HepG2 (cell line): ENCODE measurements around the gene HRCT1. TPM values are rescaled to one million over a fixed set of nuclear protein-coding genes. Genes with fewer than 3 reads are reported as not detected.

ENCODE experiments used
- ADNP ChIP-seq: sonication (generic); formaldehyde crosslinking; IDR thresholded peaks from 2 replicates; pipeline ENCODE4 v1.4.0; 2020; ENCODE audit warnings: missing genetic modification reagents
- BRCA1 ChIP-seq: sonication (generic); formaldehyde crosslinking; IDR thresholded peaks from 2 replicates; pipeline ENCODE4 v1.4.0; 2020; ENCODE audit warnings: missing genetic modification reagents
- CBX1 ChIP-seq: IDR thresholded peaks from one replicate; pipeline ENCODE4 v1.6.1; 2016; ENCODE audit warnings: antibody characterized with exemption, low read depth
- CREM ChIP-seq, 2 experiments: sonication (generic) in 1 of 2; formaldehyde crosslinking in 1 of 2; IDR thresholded peaks; 2 replicates each; pipeline versions ENCODE4 v1.4.0 to v1.6.1; 2016 to 2020; ENCODE audit warnings: antibody characterized with exemption in 1 of 2, mild to moderate bottlenecking in 1 of 2, missing genetic modification reagents in 1 of 2
- ELF4 ChIP-seq: sonication (generic); formaldehyde crosslinking; IDR thresholded peaks from 2 replicates; pipeline ENCODE4 v1.5.0; 2020; ENCODE audit warnings: missing genetic modification reagents, mild to moderate bottlenecking, moderate library complexity, borderline replicate concordance
- ELK4 ChIP-seq: sonication (generic); formaldehyde crosslinking; IDR thresholded peaks from 2 replicates; pipeline ENCODE4 v1.9.0; 2021; ENCODE audit warnings: missing genetic modification reagents, borderline replicate concordance
- GLI4 ChIP-seq: sonication (generic); formaldehyde crosslinking; IDR thresholded peaks from 2 replicates; pipeline ENCODE4 v1.5.1; 2020; ENCODE audit warnings: missing genetic modification reagents, mild to moderate bottlenecking, moderate library complexity, borderline replicate concordance
- KIAA2018 ChIP-seq: sonication (generic); formaldehyde crosslinking; IDR thresholded peaks from 2 replicates; pipeline ENCODE4 v1.5.0; 2020; ENCODE audit warnings: mild to moderate bottlenecking, missing genetic modification reagents, borderline replicate concordance
- MBD4 ChIP-seq: IDR thresholded peaks from 2 replicates; pipeline ENCODE4 v1.6.1; 2012; ENCODE audit warnings: low read length, inconsistent platforms, borderline replicate concordance
- MLLT10 ChIP-seq: sonication (generic); formaldehyde crosslinking; IDR thresholded peaks from 2 replicates; pipeline ENCODE4 v1.4.0; 2020; ENCODE audit warnings: missing genetic modification reagents
- MXD4 ChIP-seq: IDR thresholded peaks from 2 replicates; pipeline ENCODE4 v1.6.1; 2016; ENCODE audit warnings: mild to moderate bottlenecking, missing biosample characterization, missing genetic modification reagents
- NFIB ChIP-seq: sonication (generic); formaldehyde crosslinking; IDR thresholded peaks from 2 replicates; pipeline ENCODE4 v1.9.0; 2021; ENCODE audit warnings: missing genetic modification reagents, mild to moderate bottlenecking, borderline replicate concordance
- POLR2AphosphoS2 ChIP-seq: IDR thresholded peaks from 2 replicates; pipeline ENCODE4 v1.6.1; 2011; ENCODE audit warnings: low read depth, low read length, improper control_type of control experiment
- PRPF4 ChIP-seq: fragments of 200-400 bp; formaldehyde crosslinking; IDR thresholded peaks from 2 replicates; pipeline ENCODE4 v1.6.1; 2016; ENCODE audit warnings: low read length, low read depth; ENCODE audit not compliant: poor library complexity, severe bottlenecking
- RELA ChIP-seq: sonication (generic); formaldehyde crosslinking; IDR thresholded peaks from 2 replicates; pipeline ENCODE4 v1.4.0; 2020; ENCODE audit warnings: missing genetic modification reagents
- RXRA ChIP-seq: sonication (generic); formaldehyde crosslinking; IDR thresholded peaks from 2 replicates; pipeline ENCODE4 v1.5.1; 2020; ENCODE audit warnings: missing genetic modification reagents
- SP140L ChIP-seq: sonication (generic); formaldehyde crosslinking; IDR thresholded peaks from 2 replicates; pipeline ENCODE4 v1.4.0; 2020; ENCODE audit warnings: missing genetic modification reagents, borderline replicate concordance
- SSRP1 ChIP-seq: IDR thresholded peaks from 2 replicates; pipeline ENCODE4 v1.6.1; 2016; ENCODE audit warnings: control low read depth
- ZEB1 ChIP-seq: IDR thresholded peaks from 2 replicates; pipeline ENCODE4 v1.6.1; 2012; ENCODE audit warnings: mild to moderate bottlenecking, low read depth, inconsistent platforms; ENCODE audit not compliant: insufficient replicate concordance
- ZNF232 ChIP-seq: sonication (generic); formaldehyde crosslinking; IDR thresholded peaks from 2 replicates; pipeline ENCODE4 v1.4.0; 2020; ENCODE audit warnings: missing genetic modification reagents, borderline replicate concordance
- ZNF83 ChIP-seq: sonication (generic); formaldehyde crosslinking; IDR thresholded peaks from 2 replicates; pipeline ENCODE4 v1.4.0; 2020; ENCODE audit warnings: missing genetic modification reagents, mild to moderate bottlenecking, borderline replicate concordance
- ZNF891 ChIP-seq: sonication (generic); formaldehyde crosslinking; IDR thresholded peaks from 2 replicates; pipeline ENCODE4 v1.5.0; 2020; ENCODE audit warnings: mild to moderate bottlenecking, missing genetic modification reagents
- ZSCAN29 ChIP-seq: sonication (generic); formaldehyde crosslinking; conservative IDR thresholded peaks from 2 replicates; pipeline ENCODE4 v1.4.0; 2020; ENCODE audit warnings: mild to moderate bottlenecking, missing genetic modification reagents
- polyA plus RNA-seq, 8 experiments: library from polyadenylated mRNA; depleted of rRNA in 3 of 8; stranded (reverse) in 7 of 8; unstranded in 1 of 8; fragments of >200 nt; fragmentation: Illumina TruSeq in 4 of 8; extraction: Trizol in 4 of 8; gene quantifications; 2 replicates each; pipeline versions ENCODE4 v1.2.1 to v1.2.3, GENCODE V29; 2011 to 2016; ENCODE audit warnings: low read depth in 4 of 8, missing spikeins in 1 of 8, mixed read lengths in 1 of 8; ENCODE audit not compliant: insufficient read depth in 1 of 8
- total RNA-seq, 5 experiments: library from RNA; depleted of rRNA; stranded (reverse); fragments of >200 nt; fragmentation: Illumina TruSeq; extraction: Trizol; gene quantifications; 2 replicates each; pipeline ENCODE4 v1.2.3, GENCODE V29; 2016; ENCODE audit warnings: low read depth in 1 of 5

Gene HRCT1
- total and polyA plus RNA-seq, 2 of the 13 experiments (the other 11 are each of a cell fraction or from before 2014, with no cell fraction given): 0.13 TPM; not detected in 1

- TF ChIP-seq KIAA2018 (no peak), SP140L (no peak), PRPF4 (no peak), SSRP1 (CRISPR knock-in tag) (no peak), CBX1 (peak; percentile 54), ELK4 (CRISPR knock-in tag) (no peak), ZSCAN29 (CRISPR knock-in tag) (no peak), ZNF891 (CRISPR knock-in tag) (no peak), RELA (CRISPR knock-in tag) (no peak), MBD4 (no peak), ZNF232 (no peak), ADNP (no peak), MLLT10 (no peak), ZNF83 (CRISPR knock-in tag) (no peak), NFIB (CRISPR knock-in tag) (no peak), BRCA1 (CRISPR knock-in tag) (no peak), RXRA (CRISPR knock-in tag) (peak; percentile 60; the same call in 1 of the 2 replicates), GLI4 (no peak), ZEB1 (no peak), CREM (IDR thresholded peaks at IDR 0.05) (no peak), CREM (CRISPR knock-in tag; IDR thresholded peaks at IDR 0.05) (no peak), ELF4 (CRISPR knock-in tag) (no peak), POLR2AphosphoS2 (no peak), MXD4 (no peak)
These were observed 8.4 kb downstream of the HRCT1 start (continued) for GRCh38 chr9:35914301-35914807.
